Fibroblast of lung (primary cell): Measurements from ENCODE around the gene HOXC5. TPM values are rescaled to one million over a fixed set of nuclear protein-coding genes. Genes with fewer than 3 reads are reported as not detected.

ENCODE experiments used
- DNase-seq, 2 donors: peaks; one replicate each; pipeline versions ENCODE4 v3.0.0 to v3.0.0-alpha.2; 2010; ENCODE audit warnings: low read depth in 2 of 2
- H2AFZ ChIP-seq: 2 replicates; pipeline ENCODE4 v1.5.1; 2012; ENCODE audit warnings: low read length, control low read depth, inconsistent platforms
- H3K27ac ChIP-seq: 2 replicates; pipeline ENCODE4 v1.5.1; 2011; ENCODE audit warnings: low read length, control low read depth; ENCODE audit not compliant: insufficient read depth
- H3K27me3 ChIP-seq: 2 replicates; pipeline ENCODE4 v1.5.1; 2011; ENCODE audit warnings: mild to moderate bottlenecking, low read length; ENCODE audit not compliant: control insufficient read depth, insufficient read depth
- H3K36me3 ChIP-seq: 2 replicates; pipeline ENCODE4 v1.5.1; 2011; ENCODE audit warnings: low read length; ENCODE audit not compliant: control insufficient read depth, insufficient read depth
- H3K4me1 ChIP-seq: 2 replicates; pipeline ENCODE4 v1.5.1; 2011; ENCODE audit warnings: low read length; ENCODE audit not compliant: control insufficient read depth, insufficient read depth; ENCODE audit errors: extremely low read depth
- H3K4me2 ChIP-seq: 2 replicates; pipeline ENCODE4 v1.5.1; 2011; ENCODE audit warnings: low read length, control low read depth; ENCODE audit not compliant: insufficient read depth; ENCODE audit errors: extremely low read depth
- H3K4me3 ChIP-seq, 4 experiments: fragments of 200-600 bp in 1 of 4; sonication (generic) in 1 of 4; replicated peaks in 1 of 4; 2 replicates each; pipeline ENCODE4 v1.5.1; 2011 to 2016; ENCODE audit warnings: low read length in 4 of 4, low read depth in 3 of 4, mild to moderate bottlenecking in 3 of 4, control low read depth in 2 of 4, inconsistent platforms in 1 of 4, mixed read lengths in 1 of 4; ENCODE audit not compliant: insufficient read depth in 1 of 4; ENCODE audit errors: control extremely low read depth in 1 of 4
- H3K79me2 ChIP-seq: 2 replicates; pipeline ENCODE4 v1.5.1; 2012; ENCODE audit warnings: mild to moderate bottlenecking, low read length, inconsistent platforms; ENCODE audit not compliant: control insufficient read depth, insufficient read depth
- H3K9ac ChIP-seq: 2 replicates; pipeline ENCODE4 v1.5.1; 2011; ENCODE audit warnings: mild to moderate bottlenecking, low read length, control low read depth; ENCODE audit not compliant: insufficient read depth
- H3K9me3 ChIP-seq: 2 replicates; pipeline ENCODE4 v1.5.1; 2012; ENCODE audit warnings: low read depth, low read length; ENCODE audit not compliant: control insufficient read depth, insufficient read depth
- H4K20me1 ChIP-seq: 2 replicates; pipeline ENCODE4 v1.5.1; 2011; ENCODE audit warnings: low read length; ENCODE audit not compliant: control insufficient read depth, insufficient read depth; ENCODE audit errors: extremely low read depth
- EZH2 ChIP-seq: IDR thresholded peaks from 2 replicates; pipeline ENCODE4 v1.5.1; 2012; ENCODE audit warnings: low read length, control low read depth, mild to moderate bottlenecking; ENCODE audit errors: missing control alignments
- polyA plus RNA-seq, 2 donors: library from polyadenylated mRNA; depleted of rRNA in 1 of 2; stranded (reverse) in 1 of 2; unstranded in 1 of 2; fragments of >200 nt; gene quantifications; 2 replicates each; pipeline ENCODE4 v1.2.1, GENCODE V29; 2011 to 2012; ENCODE audit warnings: missing spikeins in 1 of 2
- total RNA-seq: library from RNA; depleted of rRNA; stranded (reverse); fragments of >200 nt; gene quantifications from 2 replicates; pipeline ENCODE4 v1.2.1, GENCODE V29; 2014
- TF ChIP-seq, protein P1 (sequence below), 2 donors: IDR thresholded peaks in 1 of 2; conservative IDR thresholded peaks in 1 of 2; 1 replicate in 1 of 2; 2 replicates in 1 of 2; pipeline ENCODE4 v1.5.1; 2011 to 2012; ENCODE audit warnings: low read length in 2 of 2, control low read depth in 1 of 2, inconsistent platforms in 1 of 2, low read depth in 1 of 2, mild to moderate bottlenecking in 1 of 2

HOXC5 gene
- total and polyA plus RNA-seq, 2 donors (not counting 1 experiment from before 2014, with no cell fraction given), result under 0.01 to 0.07 TPM

DNA sequence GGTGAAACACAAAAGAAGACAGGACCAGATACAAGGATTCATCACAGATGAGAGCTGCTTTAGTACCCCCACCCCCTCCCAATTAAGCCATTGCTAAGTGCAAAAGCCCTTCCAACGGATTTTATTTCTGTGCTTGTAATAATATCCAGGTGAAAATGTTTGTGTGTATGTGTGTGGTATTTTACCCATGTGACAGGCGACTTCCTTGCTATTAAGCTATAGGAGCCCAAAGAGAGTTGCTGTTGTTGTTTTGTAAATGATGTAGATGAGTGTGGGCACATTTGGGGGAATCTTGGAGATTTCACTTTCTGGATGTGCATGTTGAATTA, 17.6 kb downstream of the HOXC5 start:
- no peaks in the 10 kb centered on the region for H3K4me1 ChIP-seq
- no peak overlapping the region for H3K9ac ChIP-seq
- no peak for TF ChIP-seq EZH2
- TF ChIP-seq, protein P1, sequence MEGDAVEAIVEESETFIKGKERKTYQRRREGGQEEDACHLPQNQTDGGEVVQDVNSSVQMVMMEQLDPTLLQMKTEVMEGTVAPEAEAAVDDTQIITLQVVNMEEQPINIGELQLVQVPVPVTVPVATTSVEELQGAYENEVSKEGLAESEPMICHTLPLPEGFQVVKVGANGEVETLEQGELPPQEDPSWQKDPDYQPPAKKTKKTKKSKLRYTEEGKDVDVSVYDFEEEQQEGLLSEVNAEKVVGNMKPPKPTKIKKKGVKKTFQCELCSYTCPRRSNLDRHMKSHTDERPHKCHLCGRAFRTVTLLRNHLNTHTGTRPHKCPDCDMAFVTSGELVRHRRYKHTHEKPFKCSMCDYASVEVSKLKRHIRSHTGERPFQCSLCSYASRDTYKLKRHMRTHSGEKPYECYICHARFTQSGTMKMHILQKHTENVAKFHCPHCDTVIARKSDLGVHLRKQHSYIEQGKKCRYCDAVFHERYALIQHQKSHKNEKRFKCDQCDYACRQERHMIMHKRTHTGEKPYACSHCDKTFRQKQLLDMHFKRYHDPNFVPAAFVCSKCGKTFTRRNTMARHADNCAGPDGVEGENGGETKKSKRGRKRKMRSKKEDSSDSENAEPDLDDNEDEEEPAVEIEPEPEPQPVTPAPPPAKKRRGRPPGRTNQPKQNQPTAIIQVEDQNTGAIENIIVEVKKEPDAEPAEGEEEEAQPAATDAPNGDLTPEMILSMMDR (conservative IDR thresholded peaks at IDR 0.05 in 1 of 2, IDR thresholded peaks at IDR 0.05 in 1 of 2; ENCODE audit: low read depth in 1 of 2, low read length in 2 of 2), result no peak
- H3K27ac ChIP-seq, result no peak overlapping the region
- H3K4me3 ChIP-seq, result no peak overlapping the region
- H4K20me1 ChIP-seq, result no peaks in the 10 kb centered on the region
- H3K36me3 ChIP-seq, result no peaks in the 10 kb centered on the region
- no peaks in the 10 kb centered on the region for H3K9me3 ChIP-seq
- H3K79me2 ChIP-seq, result no peaks in the 10 kb centered on the region
- H3K4me2 ChIP-seq, result no peak overlapping the region
- H2AFZ ChIP-seq, result no peak overlapping the region
- DNase-seq, result no peak
- peaks cover 19% of the 10 kb centered on the region for H3K27me3 ChIP-seq

DNA sequence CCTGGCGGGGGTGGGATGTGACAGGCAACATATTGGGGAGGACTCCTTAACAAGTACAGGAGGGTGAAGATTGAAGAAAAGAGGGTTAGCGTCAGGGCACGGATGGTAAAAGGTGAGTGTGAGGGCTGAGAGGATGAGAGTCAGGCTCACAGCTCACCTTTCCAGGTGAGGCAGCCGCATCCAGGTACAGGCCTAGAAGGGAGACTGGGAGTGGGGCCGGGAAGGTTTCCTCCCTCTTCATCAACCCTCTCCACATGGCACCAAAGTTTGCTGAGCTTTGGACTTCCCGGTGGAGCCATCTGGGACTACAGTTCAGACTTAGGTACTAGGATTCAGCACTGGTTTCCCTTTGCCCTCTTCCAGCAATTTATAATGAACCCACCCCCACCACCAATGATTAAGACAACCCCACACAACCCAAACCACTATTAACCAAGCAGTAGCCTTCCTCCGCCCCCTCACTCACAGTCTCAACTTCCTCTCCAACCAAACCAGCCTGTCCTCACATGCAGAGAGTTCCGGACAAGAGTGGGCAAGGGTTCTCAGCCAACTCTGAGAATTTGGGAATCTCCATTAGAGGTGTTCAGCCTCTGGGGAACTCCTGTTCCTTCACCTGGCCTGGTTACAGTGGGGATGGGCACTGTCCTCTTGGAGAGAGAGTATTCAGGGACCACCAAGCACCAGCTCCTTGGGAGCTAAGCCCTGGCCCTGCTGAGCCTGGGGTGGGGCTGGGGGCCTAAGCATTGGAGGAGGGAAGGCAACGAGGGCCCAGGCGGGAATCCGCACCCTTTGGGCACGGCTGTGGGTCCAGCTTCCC, 18.4 kb downstream of the HOXC5 start:
- H3K27ac ChIP-seq, result no peak overlapping the region
- H3K4me2 ChIP-seq, result no peak overlapping the region
- H3K4me3 ChIP-seq, result no peak overlapping the region
- no peaks in the 10 kb centered on the region for H3K36me3 ChIP-seq
- no peak overlapping the region for H3K9ac ChIP-seq
- H3K79me2 ChIP-seq, result no peaks in the 10 kb centered on the region
- no peak overlapping the region for H2AFZ ChIP-seq
- no peaks in the 10 kb centered on the region for H3K9me3 ChIP-seq
- no peaks in the 10 kb centered on the region for H4K20me1 ChIP-seq
- no peaks in the 10 kb centered on the region for H3K4me1 ChIP-seq
- TF ChIP-seq, protein P1 (conservative IDR thresholded peaks at IDR 0.05 in 1 of 2, IDR thresholded peaks at IDR 0.05 in 1 of 2; ENCODE audit: low read depth in 1 of 2, low read length in 2 of 2), result no peak
- no peak for TF ChIP-seq EZH2
- peaks cover 19% of the 10 kb centered on the region for H3K27me3 ChIP-seq
- DNase-seq, result no peak

DNA sequence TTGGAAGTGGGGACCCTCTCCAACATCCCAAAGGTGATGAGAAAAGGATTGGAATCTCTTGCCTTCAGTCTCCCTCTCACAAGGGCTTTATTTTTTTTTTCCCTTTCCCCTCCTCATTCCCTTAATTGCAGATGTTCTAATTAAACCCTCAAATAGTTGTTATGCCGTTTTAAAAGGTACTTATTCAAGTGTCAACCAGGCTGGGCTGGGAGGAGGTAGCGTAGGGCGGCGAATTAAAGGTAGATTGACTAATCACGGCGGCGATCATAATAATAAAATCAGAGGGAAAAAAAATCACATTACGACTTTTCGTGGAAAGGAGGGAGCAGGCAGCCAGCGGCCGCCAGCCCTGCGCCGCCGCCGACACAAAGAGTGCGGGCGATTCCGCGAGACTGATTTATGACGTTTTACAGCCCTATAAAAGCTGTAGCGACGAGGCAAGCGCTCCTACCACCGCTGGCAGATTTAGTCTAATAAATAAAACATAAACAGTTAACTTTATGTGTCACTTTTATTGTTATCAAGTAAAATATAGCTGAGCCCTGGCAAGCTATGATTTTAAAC, 19.1 kb downstream of the HOXC5 start:
- no peaks in the 10 kb centered on the region for H3K79me2 ChIP-seq

More for the DNA sequence above, 19.1 kb downstream of the HOXC5 start:
- no peak overlapping the region for H2AFZ ChIP-seq
- H3K4me2 ChIP-seq, result no peak overlapping the region
- no peaks in the 10 kb centered on the region for H3K4me1 ChIP-seq
- peaks cover 14% of the 10 kb centered on the region for H3K27me3 ChIP-seq
- H3K4me3 ChIP-seq, result no peak overlapping the region
- no peaks in the 10 kb centered on the region for H3K36me3 ChIP-seq
- H3K9me3 ChIP-seq, result no peaks in the 10 kb centered on the region
- TF ChIP-seq, protein P1 (conservative IDR thresholded peaks at IDR 0.05 in 1 of 2, IDR thresholded peaks at IDR 0.05 in 1 of 2; ENCODE audit: low read depth in 1 of 2, low read length in 2 of 2), result no peak
- TF ChIP-seq EZH2, result no peak
- no peak overlapping the region for H3K27ac ChIP-seq
- DNase-seq, result no peak
- no peaks in the 10 kb centered on the region for H4K20me1 ChIP-seq
- no peak overlapping the region for H3K9ac ChIP-seq
